Measurements from ENCODE around the gene BARX1. TPM values are rescaled to one million over a fixed set of nuclear protein-coding genes. Genes with fewer than 3 reads are reported as not detected.

The BARX1 gene
- polyA plus RNA-seq, 2 donors: 1.6 to 4.0 TPM

- Histone ChIP-seq H3K9me3 (ENCODE audit: control insufficient read depth in 2 of 2, insufficient read depth in 1 of 2, low read depth in 1 of 2, low read length in 1 of 2) (peaks cover 0 to 3% of the 10 kb centered on the region in 2 donors), H3K27me3 (ENCODE audit: control insufficient read depth in 1 of 2, insufficient read depth in 2 of 2, low read length in 2 of 2) (peaks cover 0 to 4% of the 10 kb centered on the region in 2 donors), H3K36me3 (ENCODE audit: control insufficient read depth in 2 of 2, insufficient read depth in 2 of 2, low read length in 1 of 2) (no peaks in the 10 kb centered on the region), H3K4me1 (ENCODE audit: control insufficient read depth in 2 of 2, insufficient read depth in 2 of 2, low read length in 1 of 2) (no peaks in the 10 kb centered on the region), H3K27ac (ENCODE audit: low read depth in 2 of 2, low read length in 1 of 2) (no peak overlapping the region), H3K4me3 (ENCODE audit: low read depth in 1 of 2, low read length in 2 of 2) (no peak overlapping the region)
- WGBS, 2 donors: 33 to 62% methylated on average over 1 of the region's 1 CpG
Measured at GRCh38 chr9:93937193-93937592, 18.0 kb downstream of the BARX1 start.

- Histone ChIP-seq H3K27me3 (ENCODE audit: control insufficient read depth in 1 of 2, insufficient read depth in 2 of 2, low read length in 2 of 2) (peaks cover 3 to 4% of the 10 kb centered on the region in 2 donors), H3K9me3 (ENCODE audit: control insufficient read depth in 2 of 2, insufficient read depth in 1 of 2, low read depth in 1 of 2, low read length in 1 of 2) (peaks cover 3% of the 10 kb centered on the region in 2 donors)
- WGBS, 2 donors: 77 to 78% methylated on average over 11 of the region's 11 CpGs
Measured at GRCh38 chr9:93931905-93932304, 23.2 kb downstream of the BARX1 start.

GRCh38 chr9:93930070-93930469 is 25.1 kb downstream of the BARX1 start:
- WGBS, 2 donors: 32 to 39% methylated on average over 8 of the region's 8 CpGs
- Histone ChIP-seq H3K36me3 (ENCODE audit: control insufficient read depth in 2 of 2, insufficient read depth in 2 of 2, low read length in 1 of 2) (no peaks in the 10 kb centered on the region), H3K27me3 (ENCODE audit: control insufficient read depth in 1 of 2, insufficient read depth in 2 of 2, low read length in 2 of 2) (peaks cover 3 to 4% of the 10 kb centered on the region in 2 donors), H3K9me3 (ENCODE audit: control insufficient read depth in 2 of 2, insufficient read depth in 1 of 2, low read depth in 1 of 2, low read length in 1 of 2) (peaks cover 3% of the 10 kb centered on the region in 2 donors), H3K4me1 (ENCODE audit: control insufficient read depth in 2 of 2, insufficient read depth in 2 of 2, low read length in 1 of 2) (no peaks in the 10 kb centered on the region), H3K4me3 (ENCODE audit: low read depth in 1 of 2, low read length in 2 of 2) (no peak overlapping the region), H3K27ac (ENCODE audit: low read depth in 2 of 2, low read length in 1 of 2) (no peak overlapping the region)

More at GRCh38 chr9:93931905-93932304, 23.2 kb downstream of the BARX1 start:
- Histone ChIP-seq H3K27ac (ENCODE audit: low read depth in 2 of 2, low read length in 1 of 2) (no peak overlapping the region), H3K4me1 (ENCODE audit: control insufficient read depth in 2 of 2, insufficient read depth in 2 of 2, low read length in 1 of 2) (no peaks in the 10 kb centered on the region), H3K4me3 (ENCODE audit: low read depth in 1 of 2, low read length in 2 of 2) (no peak overlapping the region), H3K36me3 (ENCODE audit: control insufficient read depth in 2 of 2, insufficient read depth in 2 of 2, low read length in 1 of 2) (no peaks in the 10 kb centered on the region)

GRCh38 chr9:93929231-93929630 is 25.9 kb downstream of the BARX1 start:
- 67 to 83% methylated on average over 1 of the region's 1 CpG for WGBS, 2 donors
- H3K27me3 ChIP-seq (ENCODE audit: control insufficient read depth in 1 of 2, insufficient read depth in 2 of 2, low read length in 2 of 2): peaks cover 3 to 4% of the 10 kb centered on the region in 2 donors
- H3K9me3 ChIP-seq (ENCODE audit: control insufficient read depth in 2 of 2, insufficient read depth in 1 of 2, low read depth in 1 of 2, low read length in 1 of 2): peaks cover 3% of the 10 kb centered on the region in 2 donors
- H3K4me3 ChIP-seq (ENCODE audit: low read depth in 1 of 2, low read length in 2 of 2): no peak overlapping the region
- no peaks in the 10 kb centered on the region for H3K4me1 ChIP-seq (ENCODE audit: control insufficient read depth in 2 of 2, insufficient read depth in 2 of 2, low read length in 1 of 2)
- H3K27ac ChIP-seq (ENCODE audit: low read depth in 2 of 2, low read length in 1 of 2): no peak overlapping the region
- H3K36me3 ChIP-seq (ENCODE audit: control insufficient read depth in 2 of 2, insufficient read depth in 2 of 2, low read length in 1 of 2): no peaks in the 10 kb centered on the region

GRCh38 chr9:93922535-93922934 is 32.6 kb downstream of the BARX1 start:
- no peaks in the 10 kb centered on the region for H3K27me3 ChIP-seq (ENCODE audit: control insufficient read depth in 1 of 2, insufficient read depth in 2 of 2, low read length in 2 of 2)
- H3K4me1 ChIP-seq (ENCODE audit: control insufficient read depth in 2 of 2, insufficient read depth in 2 of 2, low read length in 1 of 2): no peaks in the 10 kb centered on the region
- 73 to 77% methylated on average over 4 of the region's 4 CpGs for WGBS, 2 donors
- H3K9me3 ChIP-seq (ENCODE audit: control insufficient read depth in 2 of 2, insufficient read depth in 1 of 2, low read depth in 1 of 2, low read length in 1 of 2): no peaks in the 10 kb centered on the region
- no peak overlapping the region for H3K27ac ChIP-seq (ENCODE audit: low read depth in 2 of 2, low read length in 1 of 2)
- no peak overlapping the region for H3K4me3 ChIP-seq (ENCODE audit: low read depth in 1 of 2, low read length in 2 of 2)
- H3K36me3 ChIP-seq (ENCODE audit: control insufficient read depth in 2 of 2, insufficient read depth in 2 of 2, low read length in 1 of 2): no peaks in the 10 kb centered on the region

- no peak overlapping the region for H3K4me3 ChIP-seq (ENCODE audit: low read depth in 1 of 2, low read length in 2 of 2)
- H3K9me3 ChIP-seq (ENCODE audit: control insufficient read depth in 2 of 2, insufficient read depth in 1 of 2, low read depth in 1 of 2, low read length in 1 of 2): no peaks in the 10 kb centered on the region
Measured at GRCh38 chr9:93920131-93920800, 34.9 kb downstream of the BARX1 start.

GRCh38 chr9:93918061-93918460 is 37.1 kb downstream of the BARX1 start:
- no peaks in the 10 kb centered on the region for H3K27me3 ChIP-seq (ENCODE audit: control insufficient read depth in 1 of 2, insufficient read depth in 2 of 2, low read length in 2 of 2)
- no peaks in the 10 kb centered on the region for H3K9me3 ChIP-seq (ENCODE audit: control insufficient read depth in 2 of 2, insufficient read depth in 1 of 2, low read depth in 1 of 2, low read length in 1 of 2)
- H3K36me3 ChIP-seq (ENCODE audit: control insufficient read depth in 2 of 2, insufficient read depth in 2 of 2, low read length in 1 of 2): no peaks in the 10 kb centered on the region
- no peak overlapping the region for H3K4me3 ChIP-seq (ENCODE audit: low read depth in 1 of 2, low read length in 2 of 2)
- 66 to 68% methylated on average over 8 of the region's 8 CpGs for WGBS, 2 donors
- H3K27ac ChIP-seq (ENCODE audit: low read depth in 2 of 2, low read length in 1 of 2): no peak overlapping the region
- no peaks in the 10 kb centered on the region for H3K4me1 ChIP-seq (ENCODE audit: control insufficient read depth in 2 of 2, insufficient read depth in 2 of 2, low read length in 1 of 2)

More at GRCh38 chr9:93920131-93920800, 34.9 kb downstream of the BARX1 start:
- H3K27ac ChIP-seq (ENCODE audit: low read depth in 2 of 2, low read length in 1 of 2): no peak overlapping the region
- no peaks in the 10 kb centered on the region for H3K4me1 ChIP-seq (ENCODE audit: control insufficient read depth in 2 of 2, insufficient read depth in 2 of 2, low read length in 1 of 2)
- WGBS, 2 donors: 77 to 79% methylated on average over 17 to 21 of the region's 21 CpGs
- H3K36me3 ChIP-seq (ENCODE audit: control insufficient read depth in 2 of 2, insufficient read depth in 2 of 2, low read length in 1 of 2): no peaks in the 10 kb centered on the region
- H3K27me3 ChIP-seq (ENCODE audit: control insufficient read depth in 1 of 2, insufficient read depth in 2 of 2, low read length in 2 of 2): no peaks in the 10 kb centered on the region

- no peak overlapping the region for H3K4me3 ChIP-seq (ENCODE audit: low read depth in 1 of 2, low read length in 2 of 2)
- no peak overlapping the region for H3K27ac ChIP-seq (ENCODE audit: low read depth in 2 of 2, low read length in 1 of 2)
- WGBS, 2 donors: 82 to 90% methylated on average over 10 of the region's 10 CpGs
- H3K36me3 ChIP-seq (ENCODE audit: control insufficient read depth in 2 of 2, insufficient read depth in 2 of 2, low read length in 1 of 2): no peaks in the 10 kb centered on the region
- peaks cover 2 to 4% of the 10 kb centered on the region in 2 donors for H3K4me1 ChIP-seq (ENCODE audit: control insufficient read depth in 2 of 2, insufficient read depth in 2 of 2, low read length in 1 of 2)
- no peaks in the 10 kb centered on the region for H3K27me3 ChIP-seq (ENCODE audit: control insufficient read depth in 1 of 2, insufficient read depth in 2 of 2, low read length in 2 of 2)
- H3K9me3 ChIP-seq (ENCODE audit: control insufficient read depth in 2 of 2, insufficient read depth in 1 of 2, low read depth in 1 of 2, low read length in 1 of 2): no peaks in the 10 kb centered on the region
Measured at GRCh38 chr9:93917121-93917853, 37.9 kb downstream of the BARX1 start.

- 66 to 72% methylated on average over 5 of the region's 5 CpGs for WGBS, 2 donors
- Histone ChIP-seq H3K27ac (ENCODE audit: low read depth in 2 of 2, low read length in 1 of 2) (no peak overlapping the region), H3K36me3 (ENCODE audit: control insufficient read depth in 2 of 2, insufficient read depth in 2 of 2, low read length in 1 of 2) (no peaks in the 10 kb centered on the region), H3K9me3 (ENCODE audit: control insufficient read depth in 2 of 2, insufficient read depth in 1 of 2, low read depth in 1 of 2, low read length in 1 of 2) (no peaks in the 10 kb centered on the region), H3K4me1 (ENCODE audit: control insufficient read depth in 2 of 2, insufficient read depth in 2 of 2, low read length in 1 of 2) (peaks cover 7 to 9% of the 10 kb centered on the region in 2 donors), H3K27me3 (ENCODE audit: control insufficient read depth in 1 of 2, insufficient read depth in 2 of 2, low read length in 2 of 2) (no peaks in the 10 kb centered on the region), H3K4me3 (ENCODE audit: low read depth in 1 of 2, low read length in 2 of 2) (no peak overlapping the region)
Measured at GRCh38 chr9:93916358-93916757, 38.8 kb downstream of the BARX1 start.
